ENCODE data around the gene FARP2.

Gene FARP2

GRCh38 chr2:241511091-241511741, 155.1 kb downstream of the FARP2 start:
- TF ChIP-seq CTCF (IDR thresholded peaks at IDR 0.05): no peak

GRCh38 chr2:241514553-241514952, 158.5 kb downstream of the FARP2 start:
- no peak for TF ChIP-seq CTCF (IDR thresholded peaks at IDR 0.05)

GRCh38 chr2:241514986-241515737, 159.1 kb downstream of the FARP2 start:
- TF ChIP-seq CTCF (IDR thresholded peaks at IDR 0.05): no peak

- no peak for TF ChIP-seq CTCF (IDR thresholded peaks at IDR 0.05)
Measured at GRCh38 chr2:241516520-241516965, 160.5 kb downstream of the FARP2 start.

- no peak for TF ChIP-seq CTCF (IDR thresholded peaks at IDR 0.05)
Measured at GRCh38 chr2:241517297-241517696, 161.2 kb downstream of the FARP2 start.

- no peak for TF ChIP-seq CTCF (IDR thresholded peaks at IDR 0.05)
Measured at GRCh38 chr2:241519669-241520068, 163.6 kb downstream of the FARP2 start.

GRCh38 chr2:241522477-241522876, 166.4 kb downstream of the FARP2 start:
- no peak for TF ChIP-seq CTCF (IDR thresholded peaks at IDR 0.05)
